Stimulated activated naive CD8-positive, alpha-beta T cell treated with anti-CD3 and anti-CD28 coated beads, Interleukin-15, amount 100 ng/mL, for 72 hours (primary cell): Measurements from ENCODE around the gene C10orf90.
A peak's percentile ranks its signal among the peaks of the same experiment; 100 is the strongest.

Source experiments
- ATAC-seq: fragments of 150-1000 bp; cut with Tn5 transposase; 2 replicates; pipeline ENCODE4 v1.10.0; 2021; ENCODE audit warnings: mild to moderate bottlenecking, moderate library complexity
- DNase-seq, 2 donors: peaks; one replicate each; pipeline ENCODE4 v3.0.0; 2021 to 2022
- H3K27ac Mint-ChIP-seq, 2 donors: one replicate each; pipeline ENCODE4 v1.8.0; 2022; ENCODE audit warnings: mild to moderate bottlenecking in 2 of 2, mixed read lengths in 2 of 2, moderate library complexity in 2 of 2
- H3K27me3 Mint-ChIP-seq: one replicate; pipeline ENCODE4 v1.8.0; 2022; ENCODE audit warnings: mixed read lengths
- H3K4me1 Mint-ChIP-seq: one replicate; pipeline ENCODE4 v1.8.0; 2022; ENCODE audit warnings: mild to moderate bottlenecking, mixed read lengths
- H3K4me3 Mint-ChIP-seq, 2 donors: one replicate each; pipeline ENCODE4 v1.8.0; 2022; ENCODE audit warnings: mild to moderate bottlenecking in 2 of 2, mixed read lengths in 2 of 2, moderate library complexity in 1 of 2
- H3K9me3 Mint-ChIP-seq, 2 donors: one replicate each; pipeline ENCODE4 v1.8.0; 2022; ENCODE audit warnings: mixed read lengths in 2 of 2

Gene C10orf90

GRCh38 chr10:126685756-126686155 lies 15.3 kb upstream of the C10orf90 start:
- no peak for ATAC-seq

GRCh38 chr10:126684171-126684745 lies 13.8 kb upstream of the C10orf90 start:
- no peaks in the 10 kb centered on the region for H3K27me3 Mint-ChIP-seq
- peaks cover 0 to 4% of the 10 kb centered on the region in 2 donors for H3K9me3 Mint-ChIP-seq
- H3K4me1 Mint-ChIP-seq, result no peaks in the 10 kb centered on the region
- H3K27ac Mint-ChIP-seq, result no peak overlapping the region
- no peak overlapping the region for H3K4me3 Mint-ChIP-seq
- DNase-seq (no peak), ATAC-seq (no peak)

More at GRCh38 chr10:126685756-126686155, 15.3 kb upstream of the C10orf90 start:
- no peaks in the 10 kb centered on the region for H3K27me3 Mint-ChIP-seq
- no peak for DNase-seq
- peak overlapping the region in 1 of 2 donors; percentile 45 for H3K27ac Mint-ChIP-seq
- no peaks in the 10 kb centered on the region for H3K4me1 Mint-ChIP-seq
- peaks cover 0 to 4% of the 10 kb centered on the region in 2 donors for H3K9me3 Mint-ChIP-seq
- no peak overlapping the region for H3K4me3 Mint-ChIP-seq

GRCh38 chr10:126683466-126683865 lies 13.0 kb upstream of the C10orf90 start:
- Mint-ChIP-seq H3K4me3 (no peak overlapping the region), H3K4me1 (no peaks in the 10 kb centered on the region), H3K27me3 (no peaks in the 10 kb centered on the region), H3K27ac (no peak overlapping the region), H3K9me3 (peaks cover 0 to 2% of the 10 kb centered on the region in 2 donors)
- no peak for DNase-seq
- ATAC-seq, result no peak

- H3K27me3 Mint-ChIP-seq, result no peaks in the 10 kb centered on the region
- DNase-seq, result no peak
- H3K9me3 Mint-ChIP-seq, result no peaks in the 10 kb centered on the region
- no peak overlapping the region for H3K4me3 Mint-ChIP-seq
- no peaks in the 10 kb centered on the region for H3K4me1 Mint-ChIP-seq
- no peak for ATAC-seq
- no peak overlapping the region for H3K27ac Mint-ChIP-seq
Observed at GRCh38 chr10:126675656-126676438, 5.4 kb upstream of the C10orf90 start.

- no peaks in the 10 kb centered on the region for H3K4me1 Mint-ChIP-seq
- ATAC-seq, result no peak
- DNase-seq, result no peak
- H3K27ac Mint-ChIP-seq, result no peak overlapping the region
- no peaks in the 10 kb centered on the region for H3K27me3 Mint-ChIP-seq
- H3K4me3 Mint-ChIP-seq, result no peak overlapping the region
- H3K9me3 Mint-ChIP-seq, result no peaks in the 10 kb centered on the region
Observed at GRCh38 chr10:126674741-126675515, 4.4 kb upstream of the C10orf90 start.

GRCh38 chr10:126673565-126673964 lies 3.1 kb upstream of the C10orf90 start:
- Mint-ChIP-seq H3K9me3 (no peaks in the 10 kb centered on the region), H3K27me3 (no peaks in the 10 kb centered on the region)

GRCh38 chr10:126671402-126671975 lies 996 bp upstream of the C10orf90 start:
- DNase-seq (no peak), ATAC-seq (no peak)
- no peaks in the 10 kb centered on the region for H3K9me3 Mint-ChIP-seq
- H3K4me1 Mint-ChIP-seq, result no peaks in the 10 kb centered on the region
- H3K4me3 Mint-ChIP-seq, result no peak overlapping the region
- no peaks in the 10 kb centered on the region for H3K27me3 Mint-ChIP-seq
- H3K27ac Mint-ChIP-seq, result no peak overlapping the region

More at GRCh38 chr10:126673565-126673964, 3.1 kb upstream of the C10orf90 start:
- ATAC-seq (no peak), DNase-seq (no peak)
- Mint-ChIP-seq H3K27ac (no peak overlapping the region), H3K4me3 (no peak overlapping the region), H3K4me1 (no peaks in the 10 kb centered on the region)

- ATAC-seq (no peak), DNase-seq (no peak)
- Mint-ChIP-seq H3K4me3 (no peak overlapping the region), H3K27me3 (no peaks in the 10 kb centered on the region), H3K27ac (no peak overlapping the region), H3K4me1 (no peaks in the 10 kb centered on the region), H3K9me3 (no peaks in the 10 kb centered on the region)
Observed at GRCh38 chr10:126670895-126671261, 385 bp upstream of the C10orf90 start.

GRCh38 chr10:126669168-126669567 lies 1.3 kb downstream of the C10orf90 start:
- Mint-ChIP-seq H3K9me3 (peaks cover 0 to 6% of the 10 kb centered on the region in 2 donors), H3K4me3 (no peak overlapping the region), H3K4me1 (no peaks in the 10 kb centered on the region), H3K27ac (no peak overlapping the region), H3K27me3 (peaks cover 7% of the 10 kb centered on the region)
- DNase-seq, result no peak
- ATAC-seq, result no peak

GRCh38 chr10:126668505-126668904 lies 2.0 kb downstream of the C10orf90 start:
- peaks cover 7% of the 10 kb centered on the region for H3K27me3 Mint-ChIP-seq
- no peak overlapping the region for H3K4me3 Mint-ChIP-seq
- H3K4me1 Mint-ChIP-seq, result peaks cover 2% of the 10 kb centered on the region
- H3K27ac Mint-ChIP-seq, result no peak overlapping the region
- no peak for DNase-seq
- H3K9me3 Mint-ChIP-seq, result peaks cover 0 to 6% of the 10 kb centered on the region in 2 donors
- ATAC-seq, result no peak

- Mint-ChIP-seq H3K27me3 (peaks cover 7% of the 10 kb centered on the region), H3K9me3 (peaks cover 0 to 6% of the 10 kb centered on the region in 2 donors), H3K27ac (no peak overlapping the region), H3K4me1 (peaks cover 7% of the 10 kb centered on the region), H3K4me3 (no peak overlapping the region)
- no peak for DNase-seq
- no peak for ATAC-seq
Observed at GRCh38 chr10:126667568-126667967, 2.9 kb downstream of the C10orf90 start.

- H3K4me1 Mint-ChIP-seq, result peaks cover 7% of the 10 kb centered on the region
- no peak overlapping the region for H3K4me3 Mint-ChIP-seq
- peaks cover 4 to 6% of the 10 kb centered on the region in 2 donors for H3K9me3 Mint-ChIP-seq
- no peak overlapping the region for H3K27ac Mint-ChIP-seq
- peaks cover 16% of the 10 kb centered on the region for H3K27me3 Mint-ChIP-seq
- DNase-seq, result no peak
- ATAC-seq, result no peak
Observed at GRCh38 chr10:126665207-126665606, 5.3 kb downstream of the C10orf90 start.

GRCh38 chr10:126663880-126664279 lies 6.6 kb downstream of the C10orf90 start:
- Mint-ChIP-seq H3K9me3 (peaks cover 4 to 6% of the 10 kb centered on the region in 2 donors), H3K27me3 (peaks cover 16% of the 10 kb centered on the region), H3K4me1 (peaks cover 7% of the 10 kb centered on the region), H3K27ac (no peak overlapping the region), H3K4me3 (no peak overlapping the region)
- ATAC-seq (no peak), DNase-seq (no peak)

- H3K27ac Mint-ChIP-seq, result peak overlapping the region in 1 of 2 donors; percentile 17
- ATAC-seq (peak; percentile 52), DNase-seq (peak; percentile 1 to 10)
Observed at GRCh38 chr10:126663328-126663727, 7.2 kb downstream of the C10orf90 start.

GRCh38 chr10:126661841-126662515 lies 8.5 kb downstream of the C10orf90 start:
- no peak overlapping the region for H3K4me3 Mint-ChIP-seq
- H3K4me1 Mint-ChIP-seq, result peaks cover 7% of the 10 kb centered on the region
- DNase-seq, result no peak

More at GRCh38 chr10:126663328-126663727, 7.2 kb downstream of the C10orf90 start:
- H3K4me3 Mint-ChIP-seq, result no peak overlapping the region
- peaks cover 7% of the 10 kb centered on the region for H3K4me1 Mint-ChIP-seq
- H3K27me3 Mint-ChIP-seq, result peaks cover 16% of the 10 kb centered on the region
- peaks cover 4 to 6% of the 10 kb centered on the region in 2 donors for H3K9me3 Mint-ChIP-seq

More at GRCh38 chr10:126661841-126662515, 8.5 kb downstream of the C10orf90 start:
- Mint-ChIP-seq H3K9me3 (peaks cover 4 to 6% of the 10 kb centered on the region in 2 donors), H3K27ac (no peak overlapping the region), H3K27me3 (peaks cover 16% of the 10 kb centered on the region)
- no peak for ATAC-seq
